Measurements from ENCODE around the gene TMEM132C.

DNA sequence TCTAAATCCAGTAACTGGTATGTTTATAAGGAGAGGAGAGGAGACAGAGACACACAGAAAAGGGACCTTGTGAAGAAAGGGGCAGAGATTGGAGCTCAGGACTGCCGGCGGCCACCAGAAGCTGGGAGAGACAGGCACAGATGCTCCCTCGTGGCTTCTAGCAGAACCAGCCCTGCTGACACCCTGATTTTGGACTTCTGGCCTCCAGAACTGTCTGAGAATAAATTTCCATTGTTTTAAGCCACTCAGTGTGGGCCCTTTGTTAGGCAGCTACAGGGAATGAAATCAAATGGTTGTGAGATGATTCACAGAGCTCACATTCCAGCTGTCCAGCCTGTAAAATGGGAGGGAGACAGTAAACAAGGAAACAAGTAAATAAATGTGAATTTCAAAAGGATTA, 47.6 kb downstream of the TMEM132C start:
- TF ChIP-seq EZH2phosphoT487 (IDR thresholded peaks at IDR 0.05; ENCODE audit: borderline replicate concordance, low read depth, low read length): no peak
- TF ChIP-seq, protein P1, sequence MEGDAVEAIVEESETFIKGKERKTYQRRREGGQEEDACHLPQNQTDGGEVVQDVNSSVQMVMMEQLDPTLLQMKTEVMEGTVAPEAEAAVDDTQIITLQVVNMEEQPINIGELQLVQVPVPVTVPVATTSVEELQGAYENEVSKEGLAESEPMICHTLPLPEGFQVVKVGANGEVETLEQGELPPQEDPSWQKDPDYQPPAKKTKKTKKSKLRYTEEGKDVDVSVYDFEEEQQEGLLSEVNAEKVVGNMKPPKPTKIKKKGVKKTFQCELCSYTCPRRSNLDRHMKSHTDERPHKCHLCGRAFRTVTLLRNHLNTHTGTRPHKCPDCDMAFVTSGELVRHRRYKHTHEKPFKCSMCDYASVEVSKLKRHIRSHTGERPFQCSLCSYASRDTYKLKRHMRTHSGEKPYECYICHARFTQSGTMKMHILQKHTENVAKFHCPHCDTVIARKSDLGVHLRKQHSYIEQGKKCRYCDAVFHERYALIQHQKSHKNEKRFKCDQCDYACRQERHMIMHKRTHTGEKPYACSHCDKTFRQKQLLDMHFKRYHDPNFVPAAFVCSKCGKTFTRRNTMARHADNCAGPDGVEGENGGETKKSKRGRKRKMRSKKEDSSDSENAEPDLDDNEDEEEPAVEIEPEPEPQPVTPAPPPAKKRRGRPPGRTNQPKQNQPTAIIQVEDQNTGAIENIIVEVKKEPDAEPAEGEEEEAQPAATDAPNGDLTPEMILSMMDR (conservative IDR thresholded peaks at IDR 0.05; ENCODE audit: low read length): no peak

All from OCI-LY7 (cell line).